HG03095 (cell line): ENCODE measurements around the gene KLHDC4.
"Not testable (repeated sequence)": the region's sequence is repeated elsewhere in the genome, so short reads cannot be mapped to it uniquely, and the experiment has no call there.

Experiments used
- ATAC-seq: cut with Tn5 transposase; IDR thresholded peaks from one replicate; pipeline ENCODE4 v1.9.1; 2021; ENCODE audit warnings: moderate library complexity; ENCODE audit not compliant: unreplicated experiment

Gene KLHDC4

GRCh38 chr16:87686697-87687096 lies 79.1 kb downstream of the KLHDC4 start:
- no peak for ATAC-seq

GRCh38 chr16:87685766-87686165 lies 80.0 kb downstream of the KLHDC4 start:
- ATAC-seq, result no peak

- no peak for ATAC-seq
Measured at GRCh38 chr16:87685405-87685755, 80.4 kb downstream of the KLHDC4 start.

- no peak for ATAC-seq
Measured at GRCh38 chr16:87684711-87685404, 80.9 kb downstream of the KLHDC4 start.

- ATAC-seq, result no peak
Measured at GRCh38 chr16:87684106-87684677, 81.6 kb downstream of the KLHDC4 start.

- no peak for ATAC-seq
Measured at GRCh38 chr16:87682852-87683399, 82.9 kb downstream of the KLHDC4 start.

- ATAC-seq, result no peak
Measured at GRCh38 chr16:87681981-87682570, 83.7 kb downstream of the KLHDC4 start.

- not testable (repeated sequence) for ATAC-seq
Measured at GRCh38 chr16:87681051-87681602, 84.7 kb downstream of the KLHDC4 start.

- ATAC-seq, result no peak
Measured at GRCh38 chr16:87680272-87680644, 85.5 kb downstream of the KLHDC4 start.

GRCh38 chr16:87679593-87680271 lies 86.1 kb downstream of the KLHDC4 start:
- no peak for ATAC-seq

- ATAC-seq, result no peak
Measured at GRCh38 chr16:87678618-87679017, 87.2 kb downstream of the KLHDC4 start.

GRCh38 chr16:87677830-87678229 lies 88.0 kb downstream of the KLHDC4 start:
- ATAC-seq, result no peak

- ATAC-seq, result no peak
Measured at GRCh38 chr16:87675111-87675719, 90.6 kb downstream of the KLHDC4 start.

GRCh38 chr16:87674419-87674818 lies 91.4 kb downstream of the KLHDC4 start:
- ATAC-seq, result no peak

- ATAC-seq, result no peak
Measured at GRCh38 chr16:87671715-87672270, 94.0 kb downstream of the KLHDC4 start.

- no peak for ATAC-seq
Measured at GRCh38 chr16:87671221-87671620, 94.6 kb downstream of the KLHDC4 start.

GRCh38 chr16:87669672-87670071 lies 96.1 kb downstream of the KLHDC4 start:
- no peak for ATAC-seq

GRCh38 chr16:87667946-87668345 lies 97.8 kb downstream of the KLHDC4 start:
- no peak for ATAC-seq

- ATAC-seq, result no peak
Measured at GRCh38 chr16:87667443-87667842, 98.3 kb downstream of the KLHDC4 start.

- no peak for ATAC-seq
Measured at GRCh38 chr16:87666919-87667318, 98.9 kb downstream of the KLHDC4 start.

GRCh38 chr16:87665193-87665592 lies 100.6 kb downstream of the KLHDC4 start:
- no peak for ATAC-seq
